A673 (cell line): ENCODE data around the gene BLID.

Source experiments
- CTCF ChIP-seq: fragments of 300-800, 200-600 bp; sonication (generic); conservative IDR thresholded peaks from 2 replicates; pipeline ENCODE4 v1.5.1; 2017; ENCODE audit warnings: low read depth, mild to moderate bottlenecking, antibody characterized with exemption, low read length, moderate library complexity, mixed read lengths
- EZH2 ChIP-seq: fragments of 200-600 bp; sonication (generic); IDR thresholded peaks from 2 replicates; pipeline ENCODE4 v1.6.1; 2017; ENCODE audit warnings: borderline replicate concordance, low read depth, mild to moderate bottlenecking, mixed read lengths, antibody characterized with exemption, low read length; ENCODE audit not compliant: poor library complexity, severe bottlenecking

GRCh38 chr11:122082205-122082604 lies 33.8 kb downstream of the BLID start:
- TF ChIP-seq EZH2 = no peak
- TF ChIP-seq CTCF = no peak
